ENCODE data around the gene PIK3R1.

PIK3R1 gene

GRCh38 chr5:68219161-68219816, 3.7 kb downstream of the PIK3R1 start:
- no peak for DNase-seq (ENCODE audit: extremely low read depth, low read depth)
- H3K4me3 ChIP-seq (replicated peaks; ENCODE audit: low read depth, low read length): no peak overlapping the region
- no peak for TF ChIP-seq CTCF (IDR thresholded peaks at IDR 0.05; ENCODE audit: low read depth, low read length, missing control alignments)

- no peak for TF ChIP-seq CTCF (IDR thresholded peaks at IDR 0.05; ENCODE audit: low read depth, low read length, missing control alignments)
- H3K4me3 ChIP-seq (replicated peaks; ENCODE audit: low read depth, low read length): no peak overlapping the region
- no peak for DNase-seq (ENCODE audit: extremely low read depth, low read depth)
Observed at GRCh38 chr5:68220260-68220659, 4.7 kb downstream of the PIK3R1 start.

GRCh38 chr5:68220914-68221313, 5.4 kb downstream of the PIK3R1 start:
- no peak for DNase-seq (ENCODE audit: extremely low read depth, low read depth)
- H3K4me3 ChIP-seq (replicated peaks; ENCODE audit: low read depth, low read length): no peak overlapping the region
- TF ChIP-seq CTCF (IDR thresholded peaks at IDR 0.05; ENCODE audit: low read depth, low read length, missing control alignments): no peak

GRCh38 chr5:68221488-68221887, 5.9 kb downstream of the PIK3R1 start:
- no peak for DNase-seq (ENCODE audit: extremely low read depth, low read depth)
- no peak for TF ChIP-seq CTCF (IDR thresholded peaks at IDR 0.05; ENCODE audit: low read depth, low read length, missing control alignments)
- H3K4me3 ChIP-seq (replicated peaks; ENCODE audit: low read depth, low read length): no peak overlapping the region

GRCh38 chr5:68222310-68222709, 6.8 kb downstream of the PIK3R1 start:
- DNase-seq (ENCODE audit: extremely low read depth, low read depth): no peak
- H3K4me3 ChIP-seq (replicated peaks; ENCODE audit: low read depth, low read length): no peak overlapping the region
- no peak for TF ChIP-seq CTCF (IDR thresholded peaks at IDR 0.05; ENCODE audit: low read depth, low read length, missing control alignments)

GRCh38 chr5:68222824-68223354, 7.3 kb downstream of the PIK3R1 start:
- DNase-seq (ENCODE audit: extremely low read depth, low read depth): no peak
- H3K4me3 ChIP-seq (replicated peaks; ENCODE audit: low read depth, low read length): no peak overlapping the region
- TF ChIP-seq CTCF (IDR thresholded peaks at IDR 0.05; ENCODE audit: low read depth, low read length, missing control alignments): no peak

- DNase-seq (ENCODE audit: extremely low read depth, low read depth): no peak
- no peak for TF ChIP-seq CTCF (IDR thresholded peaks at IDR 0.05; ENCODE audit: low read depth, low read length, missing control alignments)
- no peak overlapping the region for H3K4me3 ChIP-seq (replicated peaks; ENCODE audit: low read depth, low read length)
Observed at GRCh38 chr5:68223904-68224303, 8.3 kb downstream of the PIK3R1 start.
